ENCODE data around the gene PAWR.
"Not testable (repeated sequence)": the region's sequence is repeated elsewhere in the genome, so short reads cannot be mapped to it uniquely, and the experiment has no call there.

The PAWR gene

DNA sequence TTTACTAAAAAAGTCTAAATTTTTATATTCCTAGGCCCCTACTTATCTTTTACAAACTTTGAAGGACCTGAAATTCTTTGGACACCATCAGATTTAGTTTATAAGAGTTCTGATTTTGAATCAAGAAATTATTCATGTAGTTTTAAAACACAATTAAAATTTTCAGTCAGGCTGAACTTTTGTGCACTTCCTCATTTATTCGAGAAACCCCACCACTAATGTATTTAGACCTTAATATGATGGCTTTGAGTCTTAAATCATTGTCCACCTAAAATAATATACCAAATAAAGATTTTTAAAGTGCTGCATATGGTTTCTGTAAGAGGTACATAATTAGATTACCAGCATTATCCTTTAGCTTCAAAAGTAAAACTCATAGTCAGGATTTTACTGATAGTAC lies 103.4 kb downstream of the PAWR start:
- no peak for DNase-seq

DNA sequence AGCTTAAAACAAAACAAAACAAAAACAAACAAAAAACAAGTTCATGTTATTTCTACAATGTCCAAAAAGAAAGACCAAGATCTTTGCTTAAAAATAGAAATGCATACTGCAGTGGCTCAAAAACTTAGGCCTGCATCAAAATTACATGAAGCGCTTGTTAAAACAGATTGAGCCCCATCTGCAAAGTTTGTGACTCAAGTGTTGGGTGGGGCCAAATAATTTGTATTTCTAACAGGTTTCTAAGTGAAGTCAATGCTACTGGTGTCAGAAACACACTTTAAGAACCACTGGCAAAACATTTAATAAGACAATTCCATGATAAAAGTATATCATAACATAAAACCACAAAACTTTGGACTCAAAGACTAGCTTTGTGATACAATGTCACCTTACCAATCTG lies 105.6 kb downstream of the PAWR start:
- no peak for DNase-seq

DNA sequence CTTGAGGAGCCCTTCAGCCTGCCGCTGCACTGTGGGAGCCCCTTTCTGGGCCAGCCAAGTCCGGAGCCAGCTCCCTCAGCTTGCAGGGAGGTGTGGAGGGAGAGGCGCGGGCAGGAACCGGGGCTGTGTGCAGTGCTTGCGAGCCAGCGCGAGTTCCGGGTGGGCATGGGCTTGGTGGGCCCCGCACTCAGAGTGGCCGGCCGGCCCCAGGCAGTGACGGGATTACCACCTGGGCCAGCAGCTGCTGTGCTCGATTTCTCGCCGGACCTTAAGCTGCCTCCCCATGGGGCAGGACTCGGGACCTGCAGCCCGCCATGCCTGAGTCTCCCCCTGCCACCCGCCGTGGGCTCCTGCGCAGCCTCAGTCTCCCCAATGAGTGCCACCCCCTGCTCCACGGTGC lies 116.9 kb downstream of the PAWR start:
- no peak for DNase-seq

DNA sequence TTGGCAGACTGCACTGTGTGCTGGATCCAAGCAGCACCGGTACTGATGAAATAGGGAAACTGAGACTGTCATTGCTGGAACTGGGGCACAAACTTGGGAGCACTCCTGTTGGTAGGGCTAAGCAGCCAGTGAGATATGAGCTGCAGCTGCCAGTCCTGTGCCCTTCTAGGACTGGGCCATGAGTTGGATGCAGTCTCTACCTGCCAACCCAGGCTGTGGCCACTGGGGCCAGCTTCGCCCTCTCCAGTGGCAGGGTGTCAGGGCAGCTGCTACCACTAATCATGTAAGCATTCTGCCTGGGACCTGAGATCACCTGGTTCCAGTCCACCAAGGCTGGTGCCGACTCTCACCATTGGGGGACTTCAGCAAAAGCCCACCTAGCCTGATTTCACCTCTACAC lies 121.1 kb downstream of the PAWR start:
- no peak for DNase-seq

DNA sequence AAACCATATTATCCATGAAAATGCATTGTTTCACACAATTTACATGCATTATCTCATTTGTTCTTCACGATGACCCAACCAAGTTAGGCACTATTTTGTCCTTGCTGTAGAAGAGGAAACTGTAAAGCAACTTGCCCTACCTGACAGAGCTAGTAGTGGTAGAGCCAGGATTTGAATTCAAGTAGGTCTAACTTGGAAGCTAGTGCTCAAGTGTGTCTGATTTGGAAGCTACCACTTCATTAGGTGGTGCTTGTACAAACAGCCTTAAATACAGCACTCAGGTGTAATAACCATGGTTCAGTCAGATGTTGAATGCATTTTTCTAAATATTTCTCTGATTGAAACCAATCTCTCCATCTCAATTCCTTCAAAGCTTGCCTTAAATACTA lies 123.6 kb downstream of the PAWR start:
- no peak for DNase-seq

DNA sequence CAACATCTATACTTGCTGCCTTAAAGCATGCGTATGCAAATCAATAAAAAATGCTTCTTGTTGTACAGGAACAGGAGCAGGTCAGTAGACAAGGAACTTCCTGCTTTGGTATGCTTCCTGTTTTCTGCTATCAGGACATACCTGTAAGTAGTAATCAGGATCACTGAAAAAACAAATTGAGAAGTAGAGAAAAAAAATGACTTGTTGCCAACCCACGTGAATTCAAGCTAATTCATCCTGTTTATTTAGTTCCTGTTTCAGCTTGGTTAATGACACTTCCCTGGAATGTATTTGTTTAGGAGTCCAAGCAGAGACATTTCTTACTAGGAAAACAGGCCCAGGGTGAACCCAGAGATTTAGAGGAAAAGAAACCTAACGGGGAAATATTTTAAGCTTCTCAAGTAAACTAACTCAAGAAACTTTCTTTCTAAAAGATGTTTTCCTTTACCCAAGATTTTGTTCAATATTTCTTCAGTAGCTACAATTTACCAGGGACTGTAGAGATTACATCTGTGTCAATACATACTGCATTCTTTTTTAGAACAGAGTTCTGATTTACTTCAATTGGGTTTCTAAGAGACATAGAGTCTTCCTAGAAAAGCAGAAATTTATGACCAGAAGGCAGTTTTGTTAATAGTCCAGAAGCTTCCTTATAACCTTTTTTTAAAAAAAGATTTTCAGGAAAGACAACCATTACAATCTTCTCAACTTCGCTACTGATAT lies 124.2 kb downstream of the PAWR start:
- peak; percentile 5 for DNase-seq

DNA sequence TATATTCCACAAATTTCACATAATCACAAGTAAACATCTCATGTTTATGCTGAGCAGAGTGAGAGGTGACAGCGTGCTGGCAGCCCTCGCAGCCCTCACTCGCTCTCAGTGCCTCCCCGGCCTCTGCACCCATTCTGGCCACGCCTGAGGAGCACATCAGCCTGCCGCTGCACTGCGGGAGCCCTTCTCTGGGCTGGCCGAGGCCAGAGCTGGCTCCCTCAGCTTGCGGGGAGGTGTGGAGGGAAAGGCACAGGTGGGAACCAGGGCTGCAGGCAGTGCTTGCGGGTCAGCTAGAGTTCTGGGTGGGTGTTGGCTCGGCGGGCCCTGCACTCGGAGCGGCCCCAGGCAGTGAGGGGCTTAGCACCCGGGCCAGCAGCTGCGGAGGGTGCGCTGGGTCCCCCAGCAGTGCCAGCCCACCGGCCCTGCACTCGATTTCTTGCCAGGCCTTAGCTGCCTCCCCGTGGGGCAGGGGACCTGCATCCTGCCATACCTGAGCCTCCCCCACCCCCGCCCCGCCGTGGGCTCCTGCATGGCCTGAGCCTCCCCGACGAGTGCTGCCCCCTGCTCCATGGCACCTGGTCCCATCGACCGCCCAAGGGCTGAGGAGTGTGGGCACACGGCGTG lies 125.9 kb downstream of the PAWR start:
- DNase-seq, result not testable (repeated sequence)

DNA sequence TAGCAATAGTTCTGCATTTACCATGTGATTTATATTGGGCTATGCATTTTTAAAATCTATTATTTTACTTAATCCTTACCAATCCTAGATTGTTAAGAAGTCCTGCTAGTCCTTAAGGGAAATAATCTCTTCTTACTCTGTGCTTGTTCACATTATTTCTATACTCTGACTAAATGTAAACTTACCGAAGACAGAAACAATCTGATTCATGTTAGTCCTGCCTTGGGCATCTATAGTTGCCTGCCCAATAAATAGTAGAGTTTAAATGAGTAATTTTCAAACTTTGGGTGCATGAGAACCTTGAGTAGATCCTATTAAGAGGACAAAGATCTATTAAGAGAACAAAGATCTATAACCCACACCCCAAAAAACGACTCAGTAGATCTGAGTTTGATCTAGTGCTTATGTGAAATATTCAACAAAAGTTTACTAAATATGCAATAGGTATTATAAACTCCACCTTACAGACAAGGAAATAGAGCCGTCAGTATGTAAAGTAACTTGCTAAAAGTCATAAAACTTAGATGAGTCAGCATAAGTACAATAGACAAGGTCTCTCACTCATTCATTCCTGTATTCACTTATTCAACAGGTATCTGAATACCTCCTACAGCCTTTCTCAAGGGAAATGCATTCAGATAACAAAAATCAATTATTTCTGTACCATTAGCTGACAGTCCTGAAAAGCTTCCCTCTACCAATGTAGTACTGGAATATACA lies 127.6 kb downstream of the PAWR start:
- no peak for DNase-seq

DNA sequence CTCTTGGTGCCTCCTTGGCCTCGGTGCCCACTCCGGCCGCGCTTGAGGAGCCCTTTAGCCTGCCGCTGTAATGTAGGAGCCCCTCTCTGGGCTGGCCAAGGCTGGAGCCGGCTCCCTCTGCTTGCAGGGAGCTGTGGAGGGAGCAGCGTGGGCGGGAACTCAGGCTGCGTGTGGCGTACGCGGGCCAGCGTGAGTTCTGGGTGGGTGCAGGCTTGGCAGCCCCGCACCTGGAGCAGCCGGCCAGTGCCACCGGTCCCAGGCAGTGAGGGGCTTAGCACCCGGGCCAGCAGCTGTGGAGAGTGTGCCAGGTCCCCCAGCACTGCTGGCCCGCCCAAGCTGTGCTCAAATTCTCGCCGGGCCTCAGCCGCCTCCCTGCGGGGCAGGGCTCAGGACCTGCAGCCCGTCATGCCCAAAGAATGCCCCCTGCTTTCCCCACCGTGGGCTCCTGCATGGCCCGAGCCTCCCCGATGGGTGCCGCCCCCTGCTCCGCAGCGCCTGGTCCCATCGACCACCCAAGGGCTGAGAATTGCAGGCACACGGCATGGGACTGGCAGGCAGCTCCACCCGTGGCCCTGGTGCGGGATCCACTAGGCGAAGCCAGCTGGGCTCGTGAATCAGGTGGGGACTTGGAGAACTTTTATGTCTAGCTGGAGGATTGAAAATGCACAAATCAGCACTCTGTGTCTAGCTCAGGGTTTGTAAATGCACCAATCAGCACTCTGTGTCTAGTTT lies 129.2 kb downstream of the PAWR start:
- no peak for DNase-seq

DNA sequence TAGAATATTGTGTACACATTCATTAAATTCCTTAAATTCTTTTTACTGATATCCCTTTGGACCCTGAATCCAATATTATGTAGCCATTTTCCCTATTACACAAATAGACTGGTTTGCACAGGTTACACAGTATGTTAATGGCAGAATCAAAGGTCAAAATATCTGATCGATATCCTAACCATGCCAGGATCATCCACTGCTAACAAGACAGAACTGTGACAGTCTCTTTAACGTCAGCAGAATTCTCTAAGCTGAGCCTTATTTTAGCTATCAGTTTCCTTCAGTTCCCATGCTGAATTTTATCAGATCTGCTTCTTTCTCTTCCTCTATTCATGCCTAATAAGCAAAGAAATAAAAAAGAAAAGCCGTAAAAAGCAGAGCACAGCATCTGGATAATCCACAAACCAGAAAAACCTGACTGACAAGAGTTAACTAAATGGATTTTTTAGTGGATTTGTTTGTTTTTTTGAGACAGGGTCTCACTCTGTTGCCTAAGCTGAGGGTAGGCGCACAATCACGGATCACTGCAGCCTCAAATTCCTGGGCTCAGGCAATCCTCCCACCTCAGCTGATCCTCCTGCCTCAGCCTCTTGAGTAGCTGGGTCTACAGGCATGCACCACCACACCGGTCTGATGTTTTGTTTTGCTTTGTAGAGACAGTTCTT lies 130.4 kb downstream of the PAWR start:
- peak; percentile 14 for DNase-seq

DNA sequence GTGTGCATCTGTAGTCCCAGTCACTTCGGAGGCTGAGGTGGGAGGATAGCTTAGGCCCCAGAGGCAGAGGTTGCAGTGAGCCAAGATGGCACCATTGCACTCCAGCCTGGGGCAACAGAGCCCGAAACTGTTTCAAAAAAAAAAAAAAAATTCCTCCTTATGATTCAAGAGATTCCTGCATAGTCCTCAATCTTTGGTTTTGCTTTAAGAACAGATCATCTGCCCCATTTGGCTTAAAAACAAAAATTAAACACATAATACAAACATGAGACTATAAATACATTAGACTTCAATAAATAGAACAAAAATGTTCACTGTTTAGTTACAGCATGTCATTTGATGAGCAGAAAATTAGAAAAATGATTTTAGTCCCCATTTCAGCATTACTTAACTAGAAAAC lies 131.2 kb downstream of the PAWR start:
- no peak for DNase-seq

DNA sequence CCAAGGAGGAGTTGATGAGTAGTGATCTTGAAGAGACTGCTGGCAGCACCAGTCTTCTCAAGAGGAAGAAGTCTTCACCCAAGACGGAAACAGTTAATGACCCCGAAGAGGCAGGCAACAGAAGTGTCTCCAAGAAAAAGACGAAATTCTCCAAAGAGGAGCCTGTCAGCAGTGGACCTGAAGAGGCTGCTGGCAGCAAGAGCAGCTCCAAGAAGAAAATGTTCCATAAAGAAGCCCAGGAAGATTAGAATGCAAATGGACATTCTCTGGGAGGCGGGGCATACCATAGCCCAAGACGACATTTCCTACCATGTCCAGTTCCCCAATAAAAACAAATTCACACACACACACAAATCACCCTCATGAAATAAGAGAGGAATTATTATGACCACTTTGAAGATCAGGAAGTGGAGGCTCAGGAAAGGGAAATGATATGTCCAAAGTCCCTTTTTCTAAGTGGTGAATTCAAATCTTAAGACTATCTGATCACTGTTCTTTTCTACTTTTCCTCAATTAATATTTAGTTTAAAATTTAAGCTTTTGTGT lies 131.8 kb downstream of the PAWR start:
- DNase-seq, result no peak

DNA sequence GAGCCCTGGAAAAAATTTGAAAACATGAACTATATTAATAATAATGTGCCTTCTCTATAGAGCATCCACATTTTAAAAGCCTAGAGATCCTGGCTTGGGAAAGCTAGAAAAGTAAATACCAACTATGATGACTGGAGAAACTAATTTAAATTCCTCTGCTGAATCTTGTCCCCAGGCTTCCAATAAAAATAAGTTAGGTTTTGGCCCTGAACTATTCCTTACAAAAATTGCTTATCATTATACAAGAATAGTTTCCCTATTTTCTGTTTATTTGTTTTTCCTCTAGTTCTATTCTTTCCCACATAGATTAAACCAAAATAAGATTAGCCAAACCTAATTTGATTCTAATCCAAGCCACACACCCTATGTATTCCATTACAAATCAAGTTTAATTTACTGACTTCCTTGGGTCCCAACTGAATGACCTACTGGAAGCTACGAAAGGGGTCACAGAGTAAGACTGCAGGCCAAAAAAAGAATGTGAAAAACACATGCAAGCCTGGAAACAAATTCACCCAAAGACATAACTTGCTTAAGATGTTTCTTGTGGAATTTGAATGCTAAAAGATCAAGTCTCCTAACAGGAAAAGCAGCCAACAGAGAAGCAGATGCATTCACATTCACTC lies 133.0 kb downstream of the PAWR start:
- DNase-seq, result no peak

DNA sequence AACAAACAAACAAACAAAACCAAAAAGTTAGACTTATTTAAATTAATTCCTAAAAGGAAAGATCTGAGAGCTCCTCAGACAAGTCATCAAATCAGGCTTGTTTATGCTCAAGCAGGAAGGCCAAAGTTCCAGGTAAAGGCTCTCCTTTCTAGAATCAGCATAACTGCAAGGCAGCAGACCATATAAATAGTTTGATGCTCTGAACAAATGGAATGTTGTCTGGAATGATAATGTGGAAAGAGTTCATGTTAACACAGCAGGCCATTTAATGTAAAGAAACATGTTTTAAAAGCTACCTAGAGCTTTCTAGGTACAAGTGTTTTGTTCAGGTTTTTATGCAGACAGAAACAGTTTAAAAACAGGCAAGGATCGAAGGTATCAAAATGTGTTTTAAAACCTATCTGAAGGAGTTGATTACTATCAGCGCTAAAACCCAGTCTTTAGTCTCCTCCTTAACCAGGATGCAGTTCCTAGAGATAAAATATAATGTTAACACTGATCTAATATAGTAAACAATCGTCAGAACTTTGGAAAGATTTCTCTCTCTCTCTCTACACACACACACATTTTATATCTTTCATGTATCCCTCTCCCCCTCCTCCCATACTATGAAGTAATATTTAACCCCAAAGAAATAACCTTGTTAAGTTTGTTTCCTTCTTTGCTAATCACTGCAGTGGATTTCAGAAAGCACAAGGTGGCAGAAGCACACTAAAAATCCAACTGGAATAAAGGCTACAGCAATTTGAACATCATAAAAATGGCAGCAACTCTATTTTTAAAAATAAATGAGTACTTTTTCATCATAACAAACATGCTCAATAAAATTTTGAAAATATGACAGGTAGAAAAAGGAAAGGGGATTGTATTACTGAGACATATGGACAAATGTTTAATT lies 135.5 kb downstream of the PAWR start:
- peak; percentile 71 for DNase-seq

DNA sequence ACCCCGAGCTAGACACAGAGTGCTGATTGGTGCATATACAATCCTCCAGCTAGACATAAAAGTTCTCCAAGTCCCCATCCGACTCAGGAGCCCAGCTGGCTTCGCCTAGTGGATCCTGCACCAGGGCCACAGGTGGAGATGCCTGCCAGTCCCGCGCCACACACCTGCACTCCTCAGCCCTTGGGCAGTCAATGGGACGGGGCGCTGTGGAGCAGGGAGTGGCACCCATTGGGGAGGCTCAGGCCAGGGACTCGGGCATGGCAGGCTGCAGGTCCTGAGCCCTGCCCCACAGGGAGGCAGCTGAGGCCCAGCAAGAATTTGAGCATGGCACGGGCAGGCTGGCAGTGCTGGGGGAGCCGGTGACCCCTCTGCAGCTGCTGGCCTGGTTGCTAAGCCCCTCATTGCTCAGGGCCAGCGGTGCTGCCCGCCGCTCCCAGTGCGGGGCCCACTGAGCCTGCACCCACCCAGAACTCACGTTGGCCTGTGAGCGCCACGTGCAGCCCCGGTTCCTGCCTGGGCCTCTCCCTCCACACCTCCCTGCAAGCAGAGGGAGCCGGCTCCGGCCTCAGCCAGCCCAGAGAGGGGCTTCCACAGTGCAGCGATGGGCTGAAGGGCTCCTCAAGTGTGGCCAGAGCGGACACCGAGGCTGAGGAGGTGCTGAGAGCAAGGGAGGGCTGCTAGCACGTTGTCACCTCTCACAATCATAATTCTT lies 136.7 kb downstream of the PAWR start:
- no peak for DNase-seq

DNA sequence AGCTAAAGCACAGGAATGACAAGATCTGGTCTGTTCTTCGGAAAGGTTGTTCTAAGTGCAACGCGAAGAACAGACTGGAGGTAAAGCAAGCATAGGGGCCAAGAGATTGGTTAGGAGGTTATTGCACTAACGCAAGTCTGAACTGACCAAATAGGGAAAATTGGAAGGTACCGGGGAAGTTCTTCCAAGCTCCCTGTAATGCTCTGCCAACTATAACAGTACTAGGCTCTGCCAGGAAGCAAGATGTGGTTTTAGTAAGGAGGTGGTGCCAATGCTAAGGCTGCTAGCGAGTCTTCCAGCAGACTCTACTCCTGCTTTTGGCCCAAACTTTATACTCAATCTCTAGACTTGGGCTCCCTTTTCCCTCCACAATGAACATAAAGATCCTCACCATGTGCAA lies 138.6 kb downstream of the PAWR start:
- no peak for DNase-seq

DNA sequence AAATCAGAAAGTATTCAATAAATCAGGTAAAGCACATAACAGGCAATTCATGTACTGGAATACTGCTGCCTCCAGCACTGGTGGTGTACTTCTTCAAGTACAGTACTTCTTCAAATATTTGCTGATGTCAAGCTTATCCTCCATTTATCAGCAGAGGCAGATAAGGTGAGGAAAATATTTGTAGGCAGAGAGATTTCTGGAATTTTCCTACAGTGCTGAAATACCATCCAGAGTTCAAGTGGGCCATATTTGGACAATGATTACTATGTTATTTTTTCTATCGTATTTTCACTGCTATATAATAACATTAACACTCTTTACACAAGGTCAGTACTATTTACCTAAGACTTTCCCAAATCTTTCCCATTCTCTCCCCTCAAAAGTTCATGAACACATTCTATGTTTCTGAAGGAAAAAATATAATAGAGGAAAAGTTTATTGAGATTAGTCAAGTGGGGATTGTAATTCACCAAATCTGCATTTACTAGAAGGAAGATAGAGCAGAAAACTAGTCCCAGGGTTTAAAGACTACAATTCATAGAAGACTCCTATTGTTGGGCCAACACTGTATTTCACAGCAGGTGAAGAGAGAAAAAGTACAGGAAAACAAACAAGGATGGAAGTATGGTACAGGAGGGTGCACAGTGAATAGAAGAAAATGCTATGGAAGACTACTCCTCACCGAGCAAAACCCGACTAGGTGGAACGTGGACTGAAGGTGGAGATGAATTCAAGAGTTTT lies 141.1 kb downstream of the PAWR start:
- no peak for DNase-seq

DNA sequence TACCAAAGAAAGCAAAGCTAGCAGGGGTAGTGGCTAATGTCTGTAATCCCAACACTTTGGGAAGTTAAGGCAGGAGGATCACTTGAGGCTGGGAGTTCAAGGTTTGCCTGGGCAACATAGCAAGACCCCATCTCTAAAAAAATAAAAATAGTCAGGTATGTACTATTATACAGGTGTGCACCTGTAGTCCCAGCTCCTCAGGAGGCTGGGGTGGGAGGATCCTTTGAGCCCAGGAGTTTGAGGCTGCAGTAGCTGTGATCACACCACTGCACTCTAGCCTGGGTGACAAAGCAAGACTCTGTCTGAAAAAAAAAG lies 142.2 kb downstream of the PAWR start:
- no peak for DNase-seq

DNA sequence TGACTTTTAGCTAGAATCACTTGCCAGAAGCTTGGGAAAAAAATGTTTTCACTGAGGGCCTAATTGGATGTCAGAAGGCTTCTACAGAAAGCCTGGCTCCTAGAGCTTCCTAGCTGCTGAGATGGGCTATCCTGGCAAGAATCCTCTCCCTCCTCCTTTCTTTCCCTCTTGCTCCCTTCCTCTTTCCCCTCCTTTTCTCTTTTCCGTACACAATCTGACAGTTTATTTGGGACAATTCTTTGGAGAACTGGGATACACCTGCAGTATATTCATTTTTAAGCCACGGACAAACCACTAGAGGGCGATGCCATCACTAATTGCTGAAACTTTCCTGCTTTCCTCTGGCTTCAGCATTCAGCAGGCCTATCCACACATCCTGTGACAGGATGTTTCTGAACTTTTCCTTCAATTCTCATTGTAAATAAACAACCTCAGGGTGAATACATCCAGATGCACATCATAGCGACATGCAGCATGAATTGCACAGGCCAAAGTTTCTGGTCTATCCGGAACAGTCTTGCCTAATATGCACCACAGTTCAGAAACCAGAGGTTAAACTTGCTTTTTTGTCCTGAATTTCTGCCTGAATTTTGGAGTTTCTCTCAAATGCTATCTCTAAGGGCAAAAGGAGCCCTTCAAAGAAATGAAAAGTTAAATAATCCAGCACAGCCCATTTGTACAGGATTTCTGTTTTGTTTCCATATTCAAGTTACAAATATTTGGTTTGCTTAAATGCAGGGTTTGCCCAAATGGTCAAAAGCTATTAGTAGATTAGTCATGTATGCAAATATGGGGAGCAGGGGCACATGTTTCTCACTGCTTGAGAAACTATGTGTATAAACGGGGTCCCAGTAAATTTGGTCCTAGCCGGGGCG lies 142.8 kb downstream of the PAWR start:
- peak; percentile 47 for DNase-seq
